Adipose tissue (tissue), 3 donors: ENCODE measurements around the gene CFP. TPM values are rescaled to one million over a fixed set of nuclear protein-coding genes. Genes with fewer than 3 reads are reported as not detected.

Experiments used
- H3K27ac ChIP-seq: one replicate; pipeline ENCODE4 v1.5.1; 2013; ENCODE audit warnings: low read depth, low read length
- WGBS, 3 donors: extraction: QIAGEN DNeasy Blood & Tissue Kit; methylation state at CpG; one replicate each; pipeline ENCODE4 v1.1.7; 2013; 5-methylcytosine and 5-hydroxymethylcytosine counted together
- polyA plus RNA-seq, 3 donors: library from polyadenylated mRNA; stranded (reverse); fragments of 200-250 nt; gene quantifications; one replicate each; pipeline ENCODE4 v1.2.3, GENCODE V29; 2013
- donor health status: healthy with polysubstance abuse.
- donor health status: Bipolar disorder and iron deficiency.
- donor health status: healthy.

The CFP gene
- polyA plus RNA-seq, 3 donors = 1.5 to 17.1 (median 7.3) TPM

DNA sequence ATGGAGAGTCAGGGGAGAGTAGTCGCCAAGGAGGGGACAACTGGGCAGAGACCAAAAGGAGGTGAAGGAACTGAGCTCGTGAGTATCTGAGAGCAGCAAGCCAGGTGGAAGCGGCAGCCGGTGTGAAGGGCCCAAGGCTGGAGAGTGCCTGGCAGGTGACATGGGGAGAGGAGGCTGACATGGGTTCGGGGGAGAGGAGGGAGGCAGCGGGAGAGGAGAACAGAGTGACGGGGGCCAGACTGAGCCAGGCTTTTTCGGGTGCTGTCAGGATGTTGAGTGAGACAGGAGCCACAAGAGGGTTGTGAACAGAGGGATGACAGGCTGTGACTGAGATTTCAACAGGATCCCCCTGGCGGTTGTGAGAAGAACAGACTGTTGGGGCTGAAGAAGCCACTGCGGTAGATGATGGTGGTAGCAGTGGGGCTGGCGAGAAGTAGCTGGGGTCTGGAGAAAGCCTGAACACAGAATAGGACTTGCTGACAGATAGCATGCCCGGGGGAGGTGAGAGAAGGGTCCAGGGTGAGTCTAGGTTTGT is 14.9 kb upstream of the CFP start:
- no peak overlapping the region for H3K27ac ChIP-seq
- 57 to 78% (median 58%) methylated on average over 10 to 12 of the region's 12 CpGs for WGBS, 3 donors

DNA sequence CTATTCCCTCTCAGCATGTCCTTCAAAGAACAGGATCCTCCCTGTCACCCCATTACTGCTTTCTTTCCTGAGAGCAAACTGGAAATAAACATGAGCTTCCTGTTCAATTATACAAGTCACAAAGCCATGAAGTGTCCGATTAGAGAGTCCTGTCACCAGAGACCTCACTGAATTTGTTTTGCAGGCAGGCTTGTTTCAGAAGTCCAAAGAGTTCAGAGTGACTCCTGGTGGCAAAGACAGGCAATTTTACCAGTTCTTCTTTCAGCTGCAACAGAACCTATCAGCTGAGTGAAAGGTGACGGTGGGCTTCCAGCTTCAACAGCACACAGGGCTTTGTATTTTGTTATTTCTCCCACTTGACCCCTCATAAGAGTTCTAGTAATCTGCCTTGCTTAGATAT is 14.2 kb upstream of the CFP start:
- H3K27ac ChIP-seq = no peak overlapping the region
- WGBS, 3 donors = 26 to 38% (median 27%) methylated on average over 2 of the region's 2 CpGs

DNA sequence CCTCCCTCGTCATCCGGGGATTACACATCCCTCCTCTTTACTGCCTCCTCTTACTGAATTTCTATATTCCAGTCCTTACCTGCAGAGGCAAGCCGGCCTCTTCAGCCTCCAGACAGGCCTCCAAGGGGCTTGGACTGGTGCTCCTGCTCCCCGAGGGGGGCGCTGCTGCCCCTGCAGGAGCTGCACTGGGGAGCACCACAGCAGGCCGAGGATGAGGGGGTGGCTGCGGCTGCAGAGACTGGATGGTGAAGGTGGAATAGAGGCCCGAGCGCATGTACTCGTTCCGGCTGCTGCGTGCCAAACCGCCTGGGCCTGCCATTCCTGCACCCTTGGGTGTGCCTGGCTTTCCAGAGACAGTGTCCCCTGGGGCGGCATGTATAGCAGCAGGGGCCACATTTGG is 9.1 kb upstream of the CFP start:
- no peak overlapping the region for H3K27ac ChIP-seq
- WGBS, 3 donors = 89 to 93% (median 92%) methylated on average over 7 to 14 of the region's 14 CpGs

DNA sequence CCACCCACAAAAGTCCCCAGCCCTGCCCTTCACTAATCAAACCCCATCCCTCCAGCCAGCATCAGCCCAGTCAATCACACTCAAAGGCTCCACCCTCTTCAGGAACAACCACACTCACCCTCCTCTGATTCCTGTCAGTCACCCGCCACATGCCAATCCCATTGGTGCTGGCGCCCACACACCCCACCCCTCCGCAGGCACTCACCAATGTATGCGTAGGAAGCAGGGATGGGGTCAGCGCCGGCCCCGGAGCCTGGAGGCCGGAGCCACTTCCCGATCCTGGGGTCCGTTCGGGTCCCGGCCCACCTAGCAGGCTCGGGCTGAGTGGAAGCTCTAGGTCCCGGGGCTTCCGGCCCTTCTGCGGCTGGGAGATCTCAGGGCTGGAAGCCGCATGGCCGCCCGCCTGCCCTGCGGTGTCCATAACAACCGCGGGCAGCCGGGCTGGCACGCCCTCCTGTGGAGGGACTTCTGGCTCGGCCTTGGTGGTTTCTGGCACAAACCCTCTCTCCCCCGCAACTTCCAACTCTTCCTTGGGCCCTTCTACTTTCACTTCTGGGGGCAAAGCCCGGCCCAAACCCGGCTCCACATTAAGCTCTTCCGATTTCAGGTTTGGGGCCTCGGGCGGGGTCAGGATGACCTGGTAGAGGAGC is 7.9 kb upstream of the CFP start:
- 49 to 70% (median 69%) methylated on average over 17 to 31 of the region's 31 CpGs for WGBS, 3 donors
- H3K27ac ChIP-seq = no peak overlapping the region

DNA sequence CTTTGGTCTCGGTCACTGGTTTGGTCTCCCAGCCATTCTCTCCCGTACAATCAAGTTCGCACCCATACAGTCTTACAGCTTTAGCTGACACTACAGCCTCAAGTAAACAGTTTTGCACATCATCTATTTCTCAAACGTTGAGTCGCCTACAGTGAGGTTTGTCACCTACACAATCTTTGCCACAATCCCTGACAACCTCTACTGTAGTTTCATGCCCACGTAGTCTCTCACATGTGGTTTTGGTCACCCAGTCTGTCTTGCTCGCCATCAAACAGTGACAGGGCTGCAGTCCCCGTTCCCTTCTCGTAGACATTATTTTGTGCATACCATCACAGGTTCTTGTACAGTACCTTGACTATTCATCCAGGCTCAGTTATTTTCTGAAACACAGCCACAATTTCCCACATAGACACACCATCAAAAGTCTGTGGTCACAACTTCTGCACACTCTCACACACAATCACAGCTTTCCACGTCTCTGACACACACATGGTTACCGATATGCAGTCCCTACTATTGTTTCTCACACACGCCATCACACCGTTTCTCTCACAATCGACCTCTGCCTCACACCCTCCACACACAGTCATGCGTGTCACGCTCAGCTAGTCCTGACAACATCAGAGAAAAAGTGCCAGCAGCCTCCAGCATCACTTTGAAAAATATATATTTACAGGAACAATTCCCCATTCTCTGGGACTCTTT is 5.3 kb upstream of the CFP start:
- no peak overlapping the region for H3K27ac ChIP-seq
- WGBS, 3 donors = 84 to 88% (median 87%) methylated on average over 16 of the region's 16 CpGs

- 64 to 74% (median 71%) methylated on average over 14 of the region's 14 CpGs for WGBS, 3 donors
Observed at GRCh38 chrX:47633689-47634590, 4.2 kb upstream of the CFP start.

DNA sequence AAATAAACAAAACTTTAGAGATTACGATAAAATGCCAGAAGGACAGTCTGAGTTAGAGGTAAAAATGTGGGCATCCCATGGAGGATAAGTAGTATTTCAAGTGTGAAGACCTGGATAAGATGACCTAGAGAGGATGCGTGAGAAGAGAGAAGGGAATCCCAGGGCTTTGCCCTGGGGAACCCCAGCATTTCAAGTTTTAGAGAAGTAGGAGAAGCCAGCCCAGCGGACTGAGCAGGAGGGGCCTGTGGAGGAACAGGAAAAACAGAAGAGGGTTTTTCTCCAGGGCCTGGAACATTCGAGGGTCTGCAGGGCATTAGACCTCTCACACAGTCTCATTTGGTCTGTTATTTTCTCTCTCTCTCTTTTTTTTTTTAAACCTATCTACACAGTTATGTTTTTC is 2.9 kb upstream of the CFP start:
- 41 to 64% (median 58%) methylated on average over 4 of the region's 4 CpGs for WGBS, 3 donors
- no peak overlapping the region for H3K27ac ChIP-seq

More at GRCh38 chrX:47633689-47634590, 4.2 kb upstream of the CFP start:
- H3K27ac ChIP-seq = no peak overlapping the region

GRCh38 chrX:47631676-47632075 is 1.9 kb upstream of the CFP start:
- 78 to 98% (median 79%) methylated on average over 5 of the region's 5 CpGs for WGBS, 3 donors

DNA sequence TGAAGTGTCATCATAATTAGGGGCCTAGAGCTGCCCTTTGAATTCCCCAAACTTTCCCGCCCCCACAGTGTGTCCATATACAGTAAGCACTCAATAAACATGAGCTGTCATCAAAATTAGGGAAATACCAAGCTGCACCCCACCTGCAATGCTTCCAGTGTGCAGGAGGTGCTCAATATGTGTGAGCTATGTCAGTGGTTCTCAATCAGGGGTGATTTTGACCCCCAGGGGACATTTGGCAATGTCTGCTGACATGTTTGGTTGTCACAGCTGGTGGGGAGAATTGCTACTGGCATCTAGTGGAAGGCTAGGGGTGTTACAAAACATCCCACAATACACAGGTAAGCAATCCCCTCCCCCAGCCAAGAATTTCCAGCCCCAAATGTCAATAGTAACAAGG is 748 bp downstream of the CFP start:
- 71 to 93% (median 89%) methylated on average over 1 of the region's 1 CpG for WGBS, 3 donors
- H3K27ac ChIP-seq = no peak overlapping the region

More at GRCh38 chrX:47631676-47632075, 1.9 kb upstream of the CFP start:
- no peak overlapping the region for H3K27ac ChIP-seq

- WGBS, 3 donors = 85 to 97% (median 85%) methylated on average over 2 of the region's 2 CpGs
- no peak overlapping the region for H3K27ac ChIP-seq
Observed at GRCh38 chrX:47625365-47625764, 4.4 kb downstream of the CFP start.

DNA sequence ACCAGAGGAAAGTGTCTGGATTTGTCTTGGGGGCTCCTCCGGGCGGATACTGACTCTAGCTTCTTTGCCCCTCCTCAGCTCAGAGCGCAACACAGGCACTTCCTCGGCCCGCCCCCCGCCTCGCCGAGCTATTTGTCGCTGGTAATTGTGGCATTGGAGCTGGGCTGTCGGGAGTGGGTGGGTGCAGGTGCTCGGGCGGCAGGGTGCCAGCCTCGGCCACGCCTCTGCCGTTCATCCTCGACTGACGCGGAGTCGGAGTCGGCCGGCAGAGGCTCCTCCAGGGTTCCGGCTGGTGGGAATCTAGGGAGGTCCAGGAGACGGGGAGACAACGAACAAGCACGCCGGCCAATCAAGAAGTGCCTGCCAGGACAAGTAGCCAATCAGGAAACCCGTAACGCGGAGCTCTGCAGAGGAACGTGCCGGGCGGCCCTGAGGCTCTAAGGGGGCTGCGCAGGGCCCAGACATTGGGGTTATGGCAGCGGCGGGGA is 6.1 kb downstream of the CFP start:
- whole genome bisulfite sequencing, 3 donors = 0 to 43% (median 1%) methylated on average over 29 to 35 of the region's 35 CpGs
- no peak overlapping the region for H3K27ac ChIP-seq

DNA sequence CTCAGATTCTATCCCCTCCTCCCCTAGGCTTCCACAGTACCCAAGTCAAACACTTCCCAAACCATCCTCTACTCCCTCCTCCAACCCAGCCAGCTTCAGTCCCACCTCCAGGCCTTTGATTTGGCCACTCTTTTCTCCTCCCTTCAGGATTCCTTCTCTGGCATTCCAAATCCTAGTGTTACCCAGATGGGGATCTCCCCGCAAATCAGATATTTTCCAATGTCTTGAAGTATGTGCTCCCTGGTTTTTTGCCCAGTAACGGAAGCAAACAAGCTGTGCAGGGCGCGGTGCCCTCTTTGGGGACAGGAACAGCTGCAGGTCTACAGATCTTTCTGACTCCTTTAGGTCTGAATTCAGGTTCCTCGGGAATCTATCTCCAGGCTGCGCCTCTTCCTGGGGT is 7.9 kb downstream of the CFP start:
- WGBS, 3 donors = 73 to 84% (median 83%) methylated on average over 6 of the region's 6 CpGs

GRCh38 chrX:47620303-47620685 is 9.4 kb downstream of the CFP start:
- 43 to 69% (median 50%) methylated on average over 9 of the region's 9 CpGs for WGBS, 3 donors
- H3K27ac ChIP-seq = no peak overlapping the region

More for the DNA sequence above, 7.9 kb downstream of the CFP start:
- H3K27ac ChIP-seq = no peak overlapping the region

- 2 to 33% (median 3%) methylated on average over 19 to 88 of the region's 88 CpGs for WGBS, 3 donors
- H3K27ac ChIP-seq = no peak within 1 kb of the TSS
Observed at GRCh38 chrX:47619486-47620302, 10.0 kb downstream of the CFP start, which contains the start of gene SYN1. SYN1 (minus strand) TSS chrX:47619857; CDS start chrX:47619728, 129 bp downstream.

DNA sequence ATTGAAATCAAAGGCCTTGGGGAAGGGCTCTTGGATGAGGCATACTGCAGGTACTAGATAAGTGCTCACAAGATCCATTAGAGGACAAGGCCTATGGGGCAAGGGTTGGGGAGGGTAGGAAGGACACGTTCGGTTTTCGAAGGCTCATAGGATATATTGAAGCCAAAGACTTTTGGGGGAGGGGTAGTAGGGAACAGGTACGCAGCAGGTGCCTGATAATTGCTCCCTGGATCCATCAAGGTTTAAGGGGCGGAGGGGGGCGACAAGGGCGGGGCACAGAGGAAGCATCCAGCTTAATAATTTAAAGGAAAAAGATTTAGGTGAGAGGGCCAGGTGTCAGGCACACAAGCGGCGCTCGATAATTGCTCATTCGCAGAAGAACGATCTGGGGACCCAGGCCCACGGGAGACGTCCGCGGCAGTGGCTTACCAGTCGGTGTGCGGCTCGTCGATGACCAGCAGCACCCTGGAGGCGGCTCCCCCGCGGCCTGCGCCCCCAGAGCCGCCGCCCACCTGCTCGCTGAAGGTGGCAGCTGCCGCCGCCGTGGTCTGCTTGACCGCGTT is 10.7 kb downstream of the CFP start:
- no peak overlapping the region for H3K27ac ChIP-seq
- 35 to 70% (median 52%) methylated on average over 10 to 28 of the region's 32 CpGs for whole genome bisulfite sequencing, 3 donors

DNA sequence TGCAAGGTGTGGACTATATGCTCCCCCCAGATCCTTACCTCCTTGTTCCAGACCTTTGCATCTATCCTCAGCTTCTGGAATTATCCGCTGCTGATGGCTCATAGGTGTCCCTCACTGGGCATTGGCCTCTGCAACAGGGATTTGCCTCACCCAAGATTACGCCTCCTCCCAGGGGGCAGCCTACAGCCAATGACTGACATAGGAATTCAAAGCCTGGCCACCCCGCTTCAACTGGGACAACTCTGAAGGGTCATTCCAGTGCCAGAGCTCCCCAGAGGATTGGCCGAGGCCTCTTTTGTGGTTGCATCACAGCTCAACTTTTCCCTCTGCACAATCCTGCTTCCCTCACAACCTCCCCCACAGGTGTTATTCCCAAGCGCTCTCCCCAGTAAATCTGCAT is 15.1 kb downstream of the CFP start:
- WGBS, 3 donors = 52 to 81% (median 79%) methylated on average over 3 to 5 of the region's 5 CpGs
- H3K27ac ChIP-seq = no peak overlapping the region

DNA sequence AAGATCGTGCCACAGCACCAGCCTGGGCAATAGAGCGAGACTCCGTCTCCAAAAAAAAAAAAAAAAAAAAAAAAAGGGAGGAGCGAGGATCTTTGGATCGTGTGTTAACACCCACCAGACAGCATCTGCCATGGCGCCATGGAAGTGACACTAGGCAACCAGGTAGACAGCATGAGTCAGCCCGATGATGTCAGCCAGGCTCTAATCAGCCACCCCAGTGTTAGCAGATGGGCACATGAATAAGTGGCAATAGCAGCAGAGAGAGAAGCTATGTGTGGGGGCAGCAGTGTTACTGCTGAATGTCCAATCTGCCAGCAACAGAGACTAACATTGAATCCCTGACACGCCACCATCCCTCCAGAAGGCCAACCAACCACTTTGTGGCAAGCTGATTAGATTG is 16.6 kb downstream of the CFP start:
- WGBS, 3 donors = 84 to 91% (median 87%) methylated on average over 5 to 8 of the region's 8 CpGs

DNA sequence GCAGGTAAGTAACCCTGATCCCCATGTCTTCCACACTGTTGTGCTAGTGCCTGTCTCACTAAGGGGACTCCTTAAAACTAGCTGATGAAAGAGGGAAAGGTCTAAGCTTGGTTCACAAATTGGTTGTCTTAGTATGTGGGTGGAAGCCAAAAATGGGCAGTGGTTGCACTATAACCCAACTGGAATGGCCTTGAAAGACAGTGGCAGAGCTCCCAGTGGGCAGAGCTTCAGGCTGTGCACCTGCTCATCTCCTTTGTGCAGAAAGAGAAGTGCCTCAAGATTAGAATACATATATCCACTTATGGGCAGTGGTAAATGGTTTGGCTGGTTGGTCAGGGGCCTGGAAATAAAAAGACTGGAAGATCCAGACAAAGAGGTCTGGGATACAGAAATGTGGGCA is 17.3 kb downstream of the CFP start:
- H3K27ac ChIP-seq = no peak overlapping the region

More for the DNA sequence above, 16.6 kb downstream of the CFP start:
- H3K27ac ChIP-seq = no peak overlapping the region
